GM18520 (cell line): Measurements from ENCODE around the gene ZFY.
"Not testable (repeated sequence)": the region's sequence is repeated elsewhere in the genome, so short reads cannot be mapped to it uniquely, and the experiment has no call there.

Experiments used
- ATAC-seq: cut with Tn5 transposase; IDR thresholded peaks from one replicate; pipeline ENCODE4 v1.9.1; 2021; ENCODE audit not compliant: unreplicated experiment

The ZFY gene

DNA sequence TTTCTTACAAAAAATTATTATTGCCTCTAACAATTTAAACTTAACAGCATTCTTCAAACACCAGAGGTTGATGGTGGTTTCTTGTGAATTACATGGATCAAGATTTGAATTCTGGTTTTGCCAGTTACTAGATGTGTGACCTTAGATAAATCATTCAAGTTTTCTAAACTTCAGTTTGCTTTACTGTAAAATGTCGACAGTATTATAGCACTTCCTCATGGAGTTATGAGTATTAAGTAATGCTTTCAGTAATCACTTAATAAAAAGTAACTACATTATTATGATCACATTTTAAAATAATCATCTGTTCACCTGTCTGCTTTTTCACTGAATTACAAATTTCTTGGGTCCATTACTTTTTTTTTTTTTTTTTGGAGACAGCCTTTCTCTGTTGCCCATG is 37.5 kb downstream of the ZFY start:
- ATAC-seq: no peak

DNA sequence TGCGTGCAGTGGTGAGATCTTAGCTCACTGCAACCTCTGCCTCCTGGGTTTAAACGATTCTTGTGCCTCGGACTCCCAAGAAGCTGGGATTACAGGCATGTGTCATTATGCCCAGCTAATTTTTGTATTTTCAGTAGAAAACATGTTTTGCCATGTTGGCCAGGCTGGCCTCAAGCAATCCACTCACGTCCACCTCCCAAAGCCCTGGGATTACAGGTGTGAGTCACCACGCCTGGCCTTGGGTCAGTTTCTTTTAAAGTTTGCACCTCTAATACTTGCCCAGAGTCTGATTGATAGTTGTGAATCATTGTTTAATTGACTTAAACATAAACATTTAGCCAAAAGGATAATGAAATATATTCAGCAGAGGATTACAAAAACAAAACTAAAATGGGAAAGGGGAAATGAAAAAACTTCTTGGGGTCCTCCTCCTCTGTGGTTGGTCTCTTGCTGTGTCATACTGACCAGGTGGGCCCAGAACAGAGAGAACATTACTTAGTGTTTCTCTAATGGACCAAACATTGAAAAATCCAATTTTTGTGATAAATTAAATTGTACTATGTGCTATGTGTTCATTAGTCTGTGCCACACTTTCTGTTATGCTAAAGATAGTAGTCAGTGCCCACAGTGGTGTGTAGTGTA is 38.0 kb downstream of the ZFY start:
- ATAC-seq: no peak

DNA sequence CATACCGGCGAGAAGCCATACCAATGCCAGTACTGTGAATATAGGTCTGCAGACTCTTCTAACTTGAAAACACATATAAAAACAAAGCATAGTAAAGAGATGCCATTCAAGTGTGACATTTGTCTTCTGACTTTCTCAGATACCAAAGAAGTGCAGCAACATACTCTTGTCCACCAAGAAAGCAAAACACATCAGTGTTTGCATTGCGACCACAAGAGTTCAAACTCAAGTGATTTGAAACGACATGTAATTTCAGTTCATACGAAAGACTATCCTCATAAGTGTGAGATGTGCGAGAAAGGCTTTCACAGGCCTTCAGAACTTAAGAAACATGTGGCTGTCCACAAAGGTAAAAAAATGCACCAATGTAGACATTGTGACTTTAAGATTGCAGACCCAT is 44.1 kb downstream of the ZFY start:
- ATAC-seq: no peak

DNA sequence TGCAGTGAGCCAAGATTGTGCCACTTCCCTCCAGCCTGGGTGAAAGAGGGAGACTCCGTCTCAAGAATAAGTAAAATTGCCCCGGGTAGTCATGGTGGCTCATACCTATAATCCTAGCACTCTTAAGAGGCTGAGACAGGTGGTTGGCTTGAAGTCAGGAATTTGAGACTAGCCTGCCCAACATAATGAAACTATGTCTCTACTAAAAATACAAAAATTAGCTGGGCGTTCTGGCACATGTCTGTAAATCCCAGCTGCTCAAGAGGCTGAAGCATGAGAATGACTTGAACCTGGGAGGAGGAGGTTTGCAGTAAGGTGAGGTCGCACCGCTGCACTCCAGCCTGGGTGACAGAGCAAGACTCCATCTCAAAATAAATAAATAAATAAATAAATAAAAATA is 49.3 kb downstream of the ZFY start:
- no peak for ATAC-seq

DNA sequence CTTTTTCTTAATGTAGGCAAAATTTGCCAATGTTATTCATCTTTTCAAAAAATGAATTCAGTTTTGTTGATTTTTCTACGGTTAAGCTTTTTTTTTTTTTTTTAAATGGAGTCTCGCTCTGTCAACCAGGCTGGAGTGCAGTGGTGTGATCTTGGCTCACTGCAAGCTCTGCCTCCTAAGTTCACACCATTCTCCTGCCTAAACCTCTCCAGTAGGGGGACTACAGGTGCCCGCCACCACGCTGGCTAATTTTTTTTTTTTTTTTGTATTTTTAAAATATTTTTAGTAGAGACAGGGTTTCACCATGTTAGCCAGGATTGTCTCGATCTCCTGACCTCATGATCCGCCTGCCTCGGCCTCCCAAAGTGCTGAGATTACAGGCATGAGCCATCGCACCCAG is 52.0 kb downstream of the ZFY start:
- not testable (repeated sequence) for ATAC-seq

DNA sequence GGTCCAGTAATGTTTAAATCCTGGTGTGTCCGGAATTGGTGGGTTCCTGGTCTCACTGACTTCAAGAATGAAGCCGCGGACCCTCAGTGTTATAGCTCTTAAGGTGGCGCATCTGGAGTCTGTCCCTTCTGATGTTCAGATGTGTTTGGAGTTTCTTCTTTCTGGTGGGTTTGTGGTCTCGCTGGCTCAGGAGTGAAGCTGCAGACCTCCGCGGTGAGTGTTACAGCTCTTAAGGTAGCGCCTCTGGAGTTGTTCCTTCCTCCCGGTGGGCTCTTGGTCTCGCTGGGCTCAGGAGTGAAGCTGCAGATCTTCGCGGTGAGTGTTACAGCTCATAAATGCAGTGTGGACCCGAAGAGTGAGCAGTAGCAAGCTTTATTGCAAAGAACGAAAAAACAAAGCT is 62.2 kb downstream of the ZFY start:
- ATAC-seq: not testable (repeated sequence)

DNA sequence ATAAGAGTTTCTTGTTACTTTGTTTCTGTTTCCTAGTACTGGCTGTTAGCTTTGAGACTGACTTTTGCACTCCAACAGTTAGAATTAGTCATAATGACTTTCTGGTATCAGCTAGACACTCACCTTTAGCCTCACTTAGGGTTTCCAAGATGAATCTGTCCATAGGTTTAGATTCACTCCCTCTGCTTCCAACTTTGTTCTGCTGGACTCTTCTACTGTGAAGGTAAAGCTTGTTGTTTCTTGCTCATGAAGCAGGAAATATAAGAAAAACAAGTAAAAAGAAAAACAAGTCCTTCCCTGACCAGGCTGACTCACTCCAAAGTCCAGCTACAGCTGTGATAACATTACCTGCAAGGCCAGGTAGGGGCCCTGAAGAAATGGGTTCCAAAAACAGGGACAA is 67.0 kb downstream of the ZFY start:
- no peak for ATAC-seq

DNA sequence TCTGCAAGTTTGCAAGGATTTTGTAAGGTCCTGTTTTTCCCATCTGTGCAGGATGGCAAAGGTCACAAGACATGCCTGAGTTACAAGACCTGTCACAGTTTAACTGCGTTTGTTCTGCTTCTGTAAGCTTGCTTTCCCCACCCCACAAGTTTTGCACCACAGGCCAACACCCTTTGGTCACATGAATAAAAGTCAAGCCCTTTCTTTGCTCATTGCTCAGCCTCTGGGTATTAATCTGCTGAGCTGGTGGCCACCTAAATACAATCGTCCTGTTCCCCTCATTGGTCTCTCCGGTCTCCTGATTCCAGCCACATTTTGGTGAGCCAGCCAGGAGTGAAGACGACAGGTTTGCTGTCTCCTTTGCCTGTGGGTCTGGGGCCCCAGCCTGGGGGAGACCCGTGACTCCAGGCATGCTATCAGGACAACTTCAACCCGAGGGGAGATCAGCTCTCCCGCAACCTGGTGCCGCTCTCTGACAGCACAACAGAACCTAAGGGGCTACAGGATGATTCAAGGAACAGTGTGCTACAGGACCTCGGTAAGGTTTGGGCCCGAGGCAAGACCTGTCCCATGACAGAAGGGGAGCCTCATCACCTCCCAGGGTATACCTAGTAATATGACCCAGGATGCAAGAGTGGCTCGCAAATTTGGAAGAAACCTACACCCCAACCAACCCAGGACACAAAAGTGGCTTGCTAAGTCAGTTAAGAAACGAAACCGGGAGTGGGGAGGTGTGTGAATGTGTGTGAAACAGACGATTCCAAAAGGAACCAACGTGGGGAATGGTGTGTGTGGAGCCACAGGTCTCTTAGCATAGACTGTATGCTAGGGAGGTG is 67.7 kb downstream of the ZFY start:
- ATAC-seq: no peak

DNA sequence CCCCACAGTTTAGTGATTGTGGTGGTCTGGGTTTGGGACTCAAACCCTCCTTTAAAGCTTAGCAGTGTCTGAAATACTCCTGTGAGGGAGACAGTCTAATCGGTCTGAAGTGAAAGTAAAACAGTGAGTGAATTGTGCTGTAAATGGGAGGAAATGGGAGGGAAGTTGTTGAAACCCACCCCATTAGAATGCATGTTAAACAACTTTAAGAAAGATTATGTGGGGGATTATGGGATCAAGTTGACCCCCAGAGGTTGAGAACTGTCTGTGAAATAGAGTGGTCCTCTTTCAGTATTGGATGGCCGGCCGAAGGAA is 68.3 kb downstream of the ZFY start:
- no peak for ATAC-seq

DNA sequence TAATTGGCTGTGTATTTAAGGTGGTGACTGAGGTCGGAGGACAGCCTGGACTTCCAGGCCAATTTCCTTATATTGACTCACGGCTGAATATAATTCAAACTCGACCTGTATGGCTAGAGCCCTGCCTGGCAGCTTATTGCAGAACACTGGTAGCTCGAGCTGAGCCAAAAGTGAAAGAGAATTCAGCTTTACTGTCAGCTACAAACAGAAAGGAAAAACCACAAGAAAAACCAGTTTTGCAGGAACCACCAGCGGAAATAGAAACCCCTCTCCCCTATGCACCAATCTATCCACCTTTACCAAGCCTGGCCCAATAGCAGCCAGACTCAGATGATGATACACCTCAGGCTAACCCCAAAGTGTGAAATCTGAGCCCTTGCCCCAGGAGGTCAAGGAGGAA is 68.7 kb downstream of the ZFY start:
- no peak for ATAC-seq

DNA sequence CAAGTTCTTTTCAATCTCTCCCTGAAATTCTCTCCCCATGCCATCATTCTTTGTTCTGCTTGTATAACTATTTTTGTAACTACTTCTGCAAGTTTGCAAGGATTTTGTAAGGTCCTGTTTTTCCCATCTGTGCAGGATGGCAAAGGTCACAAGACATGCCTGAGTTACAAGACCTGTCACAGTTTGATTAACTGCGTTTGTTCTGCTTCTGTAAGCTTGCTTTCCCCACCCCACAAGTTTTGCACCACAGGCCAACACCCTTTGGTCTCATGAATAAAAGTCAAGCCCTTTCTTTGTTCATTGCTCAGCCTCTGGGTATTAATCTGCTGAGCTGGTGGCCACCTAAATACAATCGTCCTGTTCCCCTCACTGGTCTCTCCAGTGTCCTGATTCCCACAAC is 70.8 kb downstream of the ZFY start:
- ATAC-seq: not testable (repeated sequence)

DNA sequence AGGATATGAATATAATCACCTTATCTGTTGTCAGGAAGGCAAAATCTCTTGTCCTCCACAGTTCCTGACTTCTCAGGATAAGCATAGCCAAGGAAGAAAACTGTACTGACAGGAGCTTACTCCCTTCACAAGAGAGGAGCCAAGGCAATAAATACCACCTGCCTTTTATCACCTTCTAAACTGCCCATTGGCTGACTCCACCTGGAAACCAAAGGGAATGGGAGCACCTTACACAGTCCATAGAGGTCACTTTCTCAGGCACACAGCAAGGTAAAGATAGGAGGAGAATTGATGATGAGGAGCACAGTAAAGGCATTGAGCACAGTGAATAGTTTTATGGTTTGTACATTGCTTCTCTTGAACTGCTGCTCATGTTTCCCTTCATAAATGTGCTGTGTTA is 72.8 kb downstream of the ZFY start:
- ATAC-seq: no peak

DNA sequence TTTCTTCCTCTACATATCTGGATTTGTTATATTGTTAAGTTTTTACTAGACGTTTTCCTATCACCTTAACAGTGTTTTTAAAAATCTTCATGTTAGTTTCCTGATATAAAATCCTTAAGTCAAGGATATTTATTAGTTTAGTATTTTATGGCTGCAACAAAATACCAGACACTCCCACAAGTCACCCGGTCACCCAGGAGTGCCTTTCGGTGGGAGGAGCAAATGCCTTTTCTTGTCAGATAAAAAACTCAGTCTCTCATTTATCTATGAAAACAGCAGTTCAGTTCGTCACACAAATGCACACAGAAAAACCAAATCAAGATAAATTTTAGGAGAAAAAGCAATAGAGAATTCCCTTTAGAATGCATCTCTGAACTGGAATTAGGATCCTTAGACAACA is 77.0 kb downstream of the ZFY start:
- ATAC-seq: no peak

DNA sequence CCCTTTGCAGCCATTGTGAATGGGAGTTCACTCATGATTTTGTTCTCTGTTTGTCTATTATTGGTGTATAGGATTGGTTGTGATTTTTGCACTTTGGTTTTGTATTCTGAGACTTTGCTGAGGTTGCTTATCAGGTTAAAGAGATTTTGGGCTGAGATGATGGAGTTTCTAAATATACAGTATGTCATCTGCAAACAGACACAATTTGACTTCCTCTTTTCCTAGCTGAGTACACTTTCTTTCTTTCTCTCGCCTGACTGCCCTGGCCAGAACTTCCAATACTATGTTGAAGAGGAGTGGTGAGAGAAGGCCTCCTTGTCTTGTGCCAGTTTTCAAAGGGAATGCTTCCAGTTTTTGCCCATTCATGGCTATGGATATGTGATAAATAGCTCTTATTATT is 81.4 kb downstream of the ZFY start:
- ATAC-seq: no peak

DNA sequence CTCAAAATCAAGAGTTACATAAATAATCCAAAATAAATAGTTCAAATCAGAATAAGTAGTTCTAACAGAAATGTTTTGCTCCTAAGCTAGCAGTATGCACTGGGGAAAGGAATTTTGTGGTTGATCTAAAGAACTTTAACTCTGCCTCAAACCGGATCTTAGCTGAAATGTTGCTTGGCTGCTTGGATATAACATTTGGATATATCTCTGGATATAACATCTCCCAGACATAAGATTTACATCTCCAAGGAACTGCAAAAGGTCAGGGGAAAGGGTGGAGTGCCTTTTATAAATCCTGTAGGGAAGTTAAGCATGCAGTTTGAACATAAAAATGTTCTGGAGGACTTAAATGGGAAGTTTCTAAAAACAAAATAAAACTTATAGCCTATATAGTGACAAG is 83.4 kb downstream of the ZFY start:
- no peak for ATAC-seq

DNA sequence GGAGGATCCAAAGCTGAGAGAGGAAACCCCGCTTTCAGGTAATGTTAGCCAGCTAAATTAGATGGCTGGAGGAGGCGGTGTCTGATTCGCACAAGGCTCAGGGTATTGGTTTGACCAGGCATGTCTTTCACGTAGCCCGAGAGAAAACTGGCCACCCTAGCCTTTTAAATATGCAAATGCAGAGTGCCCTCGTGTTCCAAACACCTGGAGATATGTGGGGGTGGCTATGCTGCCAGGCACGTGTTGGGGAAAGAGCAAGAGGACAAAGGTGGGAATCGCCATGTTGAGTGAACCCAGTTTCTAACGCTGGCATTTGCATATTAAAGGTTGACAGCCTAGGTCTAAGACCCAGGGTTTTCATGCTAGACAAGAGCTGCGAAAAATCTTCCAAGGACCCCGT is 84.4 kb downstream of the ZFY start:
- ATAC-seq: no peak

DNA sequence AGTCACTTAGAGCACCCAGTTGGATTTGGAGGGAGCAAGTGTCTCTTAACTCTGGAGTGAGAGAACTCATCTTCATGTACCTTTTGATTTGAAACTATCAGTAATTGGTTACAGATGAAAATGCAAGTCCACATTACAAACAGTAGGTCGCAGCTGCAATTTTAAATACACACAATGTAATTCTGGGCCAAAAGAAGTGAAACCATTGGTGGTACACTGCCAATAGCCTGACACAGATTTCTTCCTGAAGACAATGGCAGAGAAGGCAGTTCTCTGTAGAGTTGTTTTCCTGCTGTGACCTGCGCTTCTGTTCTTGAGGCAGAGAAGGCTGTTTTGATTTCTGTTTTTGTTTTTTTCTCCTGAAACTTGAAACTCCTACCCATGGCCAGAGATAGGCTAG is 86.0 kb downstream of the ZFY start:
- no peak for ATAC-seq

DNA sequence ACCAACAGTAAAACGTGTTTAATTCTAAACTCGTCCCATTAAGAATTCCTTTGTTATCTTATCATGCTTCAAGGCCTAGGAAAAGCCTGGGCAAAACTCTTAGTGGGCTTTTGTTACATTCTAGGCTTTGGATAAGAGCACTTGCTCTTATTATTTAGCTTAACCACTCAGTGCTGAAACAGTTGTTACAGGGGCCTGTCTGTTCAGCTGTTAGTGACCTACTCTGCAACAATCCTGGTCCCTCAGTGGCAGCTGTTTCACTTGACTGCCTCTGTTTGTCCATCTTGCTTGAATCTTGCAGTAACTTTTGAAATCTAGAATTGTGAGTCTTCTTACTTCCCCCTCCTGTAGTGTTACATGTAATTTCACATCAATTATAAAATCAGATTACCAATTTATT is 88.4 kb downstream of the ZFY start:
- ATAC-seq: no peak

DNA sequence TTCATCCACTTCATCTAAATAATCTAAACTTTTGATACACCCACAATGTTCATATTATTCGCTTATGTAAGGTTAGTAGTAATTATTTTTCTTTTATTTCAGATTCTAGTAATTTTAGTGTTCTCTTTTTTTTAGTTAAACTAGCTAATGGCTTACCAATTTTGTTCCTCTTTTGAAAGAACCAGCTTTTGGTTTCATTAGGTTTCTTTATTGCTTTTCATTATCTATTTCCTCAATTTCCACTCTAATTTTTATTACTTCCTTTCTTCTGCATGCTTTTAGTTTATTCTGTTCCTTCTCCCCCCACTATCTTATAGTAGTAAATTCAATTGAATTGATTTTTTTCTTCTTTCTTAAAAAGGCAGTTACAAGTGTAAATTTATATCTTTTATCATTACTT is 90.2 kb downstream of the ZFY start:
- no peak for ATAC-seq
